GM18519 (cell line): ENCODE results near the gene IL1RAPL2.
"Not testable (repeated sequence)": the region's sequence is repeated elsewhere in the genome, so short reads cannot be mapped to it uniquely, and the experiment has no call there.

Experiments used
- ATAC-seq: cut with Tn5 transposase; IDR thresholded peaks from one replicate; pipeline ENCODE4 v1.9.1; 2021; ENCODE audit warnings: mild to moderate bottlenecking, moderate library complexity; ENCODE audit not compliant: unreplicated experiment, low FRiP score

Gene IL1RAPL2

DNA sequence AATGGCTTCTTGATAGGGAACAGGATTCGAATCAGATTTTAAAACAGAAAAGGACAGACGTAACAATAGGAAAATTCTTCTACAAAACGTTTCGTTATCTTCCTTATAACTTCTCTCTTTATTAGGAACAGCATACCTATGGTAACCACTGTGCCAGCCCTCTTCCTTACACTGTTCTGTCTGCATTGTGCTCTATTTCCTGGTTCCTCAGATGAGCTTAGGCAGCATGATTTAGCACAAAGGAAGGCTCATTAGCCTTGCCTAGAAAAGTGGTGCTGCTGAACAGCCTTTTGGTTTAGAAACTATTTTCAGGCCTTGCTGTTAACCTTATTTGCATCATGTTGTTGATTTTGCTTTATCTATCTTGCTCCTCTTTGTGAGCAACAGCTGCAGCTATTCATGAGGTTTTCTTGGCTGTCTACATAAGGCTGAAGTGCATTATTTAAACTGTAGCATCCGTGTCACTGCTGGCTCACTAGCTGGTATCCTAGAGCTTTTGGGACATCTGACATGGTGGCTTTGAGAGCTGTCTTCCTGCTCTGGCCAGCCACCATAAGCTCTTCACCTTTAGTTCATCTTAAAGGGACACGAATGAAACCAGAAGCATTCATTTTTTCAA is 1186.4 kb downstream of the IL1RAPL2 start:
- no peak for ATAC-seq

DNA sequence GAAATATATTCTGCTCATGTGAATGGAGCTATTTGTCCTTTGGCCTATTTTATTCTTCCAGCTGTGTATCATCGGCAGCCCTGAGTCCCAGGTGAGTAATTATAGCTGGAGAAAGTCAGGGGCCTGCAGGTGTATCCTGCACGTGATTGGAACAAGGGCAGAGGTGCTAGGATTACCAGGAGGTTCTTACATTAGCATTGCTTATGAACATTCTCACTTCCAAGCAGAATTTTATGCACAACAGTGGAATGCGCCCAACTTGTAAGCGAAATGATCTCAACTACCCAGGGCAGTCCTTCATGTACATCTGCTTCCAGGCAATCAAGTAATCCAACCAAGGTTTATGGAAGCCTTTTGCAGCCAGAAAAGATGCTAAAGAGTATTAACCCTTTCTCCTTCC is 1187.4 kb downstream of the IL1RAPL2 start:
- no peak for ATAC-seq

DNA sequence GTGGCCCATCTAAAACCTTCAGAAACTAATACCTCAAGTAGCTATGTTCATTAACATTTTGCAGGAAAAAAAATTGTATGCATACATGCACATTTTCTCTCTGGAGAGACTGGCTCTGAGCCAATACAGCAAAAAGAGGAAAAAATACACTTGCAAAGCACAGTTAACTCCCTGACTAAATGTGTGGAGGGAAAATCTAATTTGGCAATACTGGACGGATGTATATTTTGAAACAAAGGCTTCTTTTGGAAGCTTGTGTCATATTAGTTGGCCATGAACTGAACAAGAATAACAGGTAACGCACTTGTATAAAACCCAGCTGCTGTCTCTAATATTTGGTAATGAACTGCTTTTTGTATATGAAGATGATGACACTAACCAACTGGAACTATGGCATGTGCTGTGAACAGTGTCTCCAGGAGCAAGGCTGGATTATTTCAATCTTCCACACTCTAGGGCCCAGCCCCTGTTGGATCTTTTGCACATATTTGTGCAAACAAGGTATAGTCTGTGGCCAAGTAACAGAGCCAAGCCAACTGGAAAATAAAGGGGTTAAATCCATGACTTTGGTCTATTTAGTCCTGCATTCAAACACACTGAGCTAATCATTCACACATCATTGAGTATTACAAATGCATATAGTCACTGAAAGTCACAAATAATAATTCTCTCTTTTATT is 1188.4 kb downstream of the IL1RAPL2 start:
- no peak for ATAC-seq

DNA sequence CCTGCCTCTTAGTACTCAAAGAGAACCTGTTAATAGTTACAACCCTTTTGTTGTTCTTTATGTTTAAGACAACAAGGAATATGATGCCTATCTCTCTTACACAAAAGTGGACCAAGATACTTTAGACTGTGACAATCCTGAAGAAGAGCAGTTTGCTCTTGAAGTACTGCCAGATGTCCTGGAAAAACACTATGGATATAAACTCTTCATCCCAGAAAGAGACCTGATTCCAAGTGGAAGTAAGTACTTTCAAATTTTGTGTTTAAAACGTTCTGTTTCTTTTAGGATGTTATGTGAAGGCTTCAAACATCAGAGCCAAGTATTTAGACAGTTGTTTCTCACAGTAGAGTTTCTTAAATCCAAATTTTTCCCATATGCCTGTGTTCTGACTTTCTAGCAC is 1189.1 kb downstream of the IL1RAPL2 start:
- no peak for ATAC-seq

DNA sequence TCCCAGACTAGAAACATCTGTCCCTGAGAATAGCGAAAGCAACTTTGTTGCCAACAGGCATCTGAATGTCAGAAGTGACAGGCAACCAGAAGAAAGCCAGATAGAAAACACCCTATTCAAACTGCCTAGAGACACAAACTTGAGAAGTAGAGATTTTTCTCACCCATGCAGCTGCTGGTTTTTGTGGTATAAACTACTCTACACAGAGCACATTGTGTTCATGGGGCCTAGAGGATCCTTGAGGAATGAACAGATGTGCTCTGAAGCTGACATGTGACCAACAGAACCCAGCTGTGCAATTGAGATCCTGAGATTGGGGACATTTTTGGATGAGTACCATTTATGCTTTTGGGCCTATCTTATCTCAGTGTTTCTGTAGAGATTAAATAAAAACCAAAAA is 1192.8 kb downstream of the IL1RAPL2 start:
- ATAC-seq = no peak

DNA sequence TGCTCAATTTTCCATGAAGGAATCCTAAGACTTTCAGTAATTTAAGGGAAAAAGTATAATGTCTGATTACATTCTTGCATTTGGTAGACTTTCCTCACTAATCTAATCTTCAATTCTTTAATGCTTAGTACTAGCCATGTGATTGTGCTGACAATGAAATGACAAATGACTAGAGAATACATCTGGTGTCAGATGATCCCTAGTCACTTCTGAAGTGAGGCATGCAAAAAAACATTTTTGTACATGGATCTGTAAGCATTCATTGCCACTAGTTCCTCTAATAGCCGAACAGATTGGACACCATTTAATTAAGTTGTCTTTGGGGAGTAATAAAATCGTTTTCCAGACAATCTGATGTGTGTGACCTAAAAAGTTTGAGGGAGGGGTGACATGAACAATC is 1193.6 kb downstream of the IL1RAPL2 start:
- ATAC-seq = no peak

DNA sequence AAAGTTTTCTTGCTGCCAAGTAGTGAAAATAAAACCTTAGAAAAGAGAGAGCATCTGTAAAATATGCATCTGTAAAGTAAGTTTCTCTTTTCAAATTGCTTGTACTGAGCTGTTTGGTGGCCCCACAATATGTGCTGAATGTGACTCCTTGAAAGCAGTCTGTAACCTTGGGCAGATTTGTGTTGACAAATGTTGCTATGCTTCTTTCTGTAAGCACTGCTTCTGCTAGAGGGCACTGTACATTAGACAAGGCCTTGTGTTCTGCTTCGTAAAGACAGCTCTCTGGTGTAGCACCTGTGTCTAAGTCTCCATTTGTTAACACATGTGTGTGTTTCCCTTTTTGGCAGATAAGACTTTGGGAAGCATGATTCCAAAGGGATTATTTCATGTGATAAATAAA is 1199.7 kb downstream of the IL1RAPL2 start:
- ATAC-seq = no peak

DNA sequence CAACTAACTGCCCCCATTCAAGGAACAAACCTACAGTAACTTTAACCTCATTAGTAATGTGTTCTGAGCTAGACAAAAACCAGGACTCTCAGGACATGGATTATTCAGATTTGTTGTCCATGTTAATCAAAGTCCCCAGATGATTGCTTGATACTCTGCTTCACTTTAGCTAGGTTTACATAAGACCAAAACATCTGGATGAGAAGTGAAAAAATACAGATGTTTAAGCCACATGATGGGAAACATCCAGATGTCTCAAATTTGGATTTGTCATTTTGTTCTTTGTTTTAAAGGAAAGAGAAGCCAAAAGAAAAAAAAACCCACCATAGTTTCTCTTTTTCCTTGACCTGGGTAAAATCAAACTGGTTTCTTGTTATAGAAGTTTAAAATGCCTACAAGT is 1207.8 kb downstream of the IL1RAPL2 start:
- ATAC-seq = no peak

DNA sequence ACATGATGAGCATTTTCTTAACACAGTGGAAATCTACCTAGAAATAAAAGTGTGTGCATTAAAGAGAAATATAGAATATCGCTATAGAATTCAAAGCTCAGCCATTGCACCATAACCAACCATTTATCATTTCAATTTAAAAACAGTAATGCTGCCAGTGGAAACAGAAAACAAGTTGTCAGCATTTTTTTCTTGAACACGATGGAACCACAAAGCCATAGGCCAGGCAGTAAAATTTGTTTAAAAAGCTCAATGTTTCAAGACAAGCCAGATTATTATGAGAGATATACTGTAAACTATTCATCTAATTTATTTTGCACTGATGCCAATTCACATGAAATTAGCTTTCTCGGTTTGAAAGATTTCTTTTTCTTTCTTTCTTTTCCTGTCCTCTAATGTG is 1209.7 kb downstream of the IL1RAPL2 start:
- no peak for ATAC-seq

DNA sequence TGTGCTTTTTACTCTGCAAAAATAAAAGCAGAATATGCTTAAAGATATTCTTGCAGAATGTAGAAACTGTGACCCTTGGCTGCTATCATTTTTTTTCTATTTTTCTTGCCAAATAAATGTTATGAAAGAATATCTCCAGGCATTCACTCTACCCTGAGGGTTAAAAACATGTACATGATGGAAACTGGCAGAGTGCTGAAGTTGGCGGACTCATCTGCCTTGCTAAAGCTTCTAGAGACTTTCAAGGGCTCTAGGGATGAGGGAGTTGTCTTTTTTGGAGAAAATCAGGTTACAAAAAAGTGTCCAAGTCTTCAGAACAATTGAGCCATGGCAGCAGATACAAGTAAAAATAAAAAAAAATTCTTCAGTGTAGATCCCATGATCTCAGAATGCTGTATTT is 1215.8 kb downstream of the IL1RAPL2 start:
- no peak for ATAC-seq

DNA sequence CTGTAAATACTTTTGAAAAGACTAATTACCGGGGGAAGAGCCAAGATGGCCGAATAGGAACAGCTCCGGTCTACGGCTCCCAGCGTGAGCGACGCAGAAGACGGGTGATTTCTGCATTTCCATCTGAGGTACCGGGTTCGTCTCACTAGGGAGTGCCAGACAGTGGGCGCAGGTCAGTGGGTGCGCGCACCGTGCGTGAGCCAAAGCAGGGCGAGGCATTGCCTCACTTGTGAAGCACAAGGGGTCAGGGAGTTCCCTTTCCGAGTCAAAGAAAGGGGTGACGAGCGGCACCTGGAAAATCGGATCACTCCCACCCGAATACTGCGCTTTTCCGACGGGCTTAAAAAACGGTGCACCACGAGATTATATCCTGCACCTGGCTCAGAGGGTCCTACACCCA is 1230.9 kb downstream of the IL1RAPL2 start:
- not testable (repeated sequence) for ATAC-seq

DNA sequence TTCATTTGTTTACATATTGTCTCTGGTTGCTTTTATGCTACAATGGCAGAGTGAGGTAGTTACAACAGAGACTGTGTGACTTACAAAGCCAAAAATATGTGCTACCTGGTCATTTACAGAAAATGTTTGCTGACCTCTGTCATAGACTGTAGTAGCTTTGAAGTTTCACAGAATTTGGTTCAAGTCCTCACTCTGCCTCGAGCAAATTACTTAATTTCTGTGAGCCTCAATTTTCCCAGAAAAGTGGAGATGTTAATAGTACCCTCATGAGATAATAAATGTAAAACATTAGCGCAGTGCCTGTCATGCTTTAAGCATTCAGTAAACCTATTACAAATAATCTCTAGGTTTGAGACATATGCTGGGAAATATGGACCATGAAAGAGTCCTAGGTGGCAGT is 1237.9 kb downstream of the IL1RAPL2 start:
- no peak for ATAC-seq

DNA sequence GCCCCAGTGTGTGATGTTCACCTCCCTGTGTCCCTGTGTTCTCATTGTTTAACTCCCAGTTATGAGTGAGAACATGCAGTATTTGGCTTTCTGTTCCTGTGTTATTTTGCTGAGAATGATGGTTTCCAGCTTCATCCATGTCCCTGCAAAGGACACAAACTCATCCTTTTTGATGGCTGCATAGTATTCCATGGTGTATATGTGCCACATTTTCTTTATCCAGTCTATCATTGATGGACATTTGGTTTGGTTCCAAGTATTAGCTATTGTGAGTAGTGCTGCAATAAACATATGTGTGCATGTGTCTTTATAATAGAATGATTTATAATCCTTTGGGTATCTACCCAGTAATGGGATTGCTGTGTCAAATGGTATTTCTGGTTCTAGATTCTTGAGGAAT is 1239.7 kb downstream of the IL1RAPL2 start:
- not testable (repeated sequence) for ATAC-seq

DNA sequence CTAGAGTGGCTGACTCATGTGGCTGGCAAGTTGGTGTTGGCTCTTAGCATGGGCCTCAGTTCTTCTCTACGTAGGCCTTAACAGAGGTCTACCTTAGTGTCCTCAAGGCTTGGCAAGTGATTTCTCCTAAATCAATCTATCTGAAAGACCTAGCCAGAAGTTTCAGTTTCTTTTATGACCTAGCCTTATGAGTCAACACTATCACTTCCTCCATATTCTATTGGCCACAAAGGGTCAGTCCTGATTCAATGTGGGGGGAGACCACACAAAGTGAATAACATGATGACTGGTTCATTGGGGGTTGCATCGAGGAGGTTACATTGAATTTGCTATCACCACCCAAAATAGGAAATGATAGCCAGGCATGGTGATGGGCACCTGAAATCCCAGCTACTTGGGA is 1250.5 kb downstream of the IL1RAPL2 start:
- ATAC-seq = no peak
